MM.1S (cell line): ENCODE data around the gene CPLANE1.

Experiments
- DNase-seq: peaks from one replicate; pipeline ENCODE4 v3.0.0-alpha.2; 2015
- H2AFZ ChIP-seq: fragments of 300-600 bp; sonication (generic); 2 replicates; pipeline ENCODE4 v1.6.0; 2016; ENCODE audit warnings: antibody characterized with exemption, low read length
- H3F3A ChIP-seq: fragments of 300-600 bp; sonication (generic); 2 replicates; pipeline ENCODE4 v1.6.1; 2016; ENCODE audit warnings: mild to moderate bottlenecking, antibody characterized with exemption, low read length, moderate library complexity, mixed read lengths; ENCODE audit not compliant: insufficient read depth
- H3K27ac ChIP-seq: fragments of 300-600 bp; sonication (generic); 2 replicates; pipeline ENCODE4 v1.5.1; 2016; ENCODE audit warnings: mild to moderate bottlenecking, low read length
- H3K27me3 ChIP-seq: fragments of 300-600 bp; sonication (generic); replicated peaks from 2 replicates; pipeline ENCODE4 v1.6.0; 2016; ENCODE audit warnings: low read length; ENCODE audit not compliant: insufficient read depth
- H3K36me3 ChIP-seq: fragments of 300-600 bp; sonication (generic); replicated peaks from 2 replicates; pipeline ENCODE4 v1.6.1; 2016; ENCODE audit warnings: mild to moderate bottlenecking, low read length, mixed read lengths; ENCODE audit not compliant: insufficient read depth
- H3K4me1 ChIP-seq: fragments of 300-600 bp; sonication (generic); 2 replicates; pipeline ENCODE4 v1.6.1; 2016; ENCODE audit warnings: low read length, mixed read lengths
- H3K4me2 ChIP-seq: fragments of 300-600 bp; sonication (generic); 2 replicates; pipeline ENCODE4 v1.6.0; 2016; ENCODE audit warnings: low read depth, low read length
- H3K4me3 ChIP-seq: fragments of 300-600 bp; sonication (generic); 2 replicates; pipeline ENCODE4 v1.5.1; 2016; ENCODE audit warnings: low read length, mixed read lengths
- H3K79me2 ChIP-seq: fragments of 300-600 bp; sonication (generic); 2 replicates; pipeline ENCODE4 v1.6.1; 2016; ENCODE audit warnings: mixed run types, low read length, mixed read lengths
- H3K9ac ChIP-seq: fragments of 300-600 bp; sonication (generic); 2 replicates; pipeline ENCODE4 v1.6.1; 2016; ENCODE audit warnings: low read length, mixed read lengths
- H3K9me2 ChIP-seq: fragments of 300-600 bp; sonication (generic); replicated peaks from 2 replicates; pipeline ENCODE4 v1.6.1; 2016; ENCODE audit warnings: mild to moderate bottlenecking, low read length, mixed read lengths; ENCODE audit not compliant: insufficient read depth
- H3K9me3 ChIP-seq: fragments of 300-600 bp; sonication (generic); replicated peaks from 2 replicates; pipeline ENCODE4 v1.6.1; 2016; ENCODE audit warnings: mild to moderate bottlenecking, low read length, mixed read lengths; ENCODE audit not compliant: insufficient read depth
- H4K20me1 ChIP-seq: fragments of 300-600 bp; sonication (generic); 2 replicates; pipeline ENCODE4 v1.6.1; 2016; ENCODE audit warnings: mild to moderate bottlenecking, low read length, moderate library complexity, mixed read lengths; ENCODE audit not compliant: insufficient read depth
- CTCF ChIP-seq: fragments of 300-600 bp; sonication (generic); IDR thresholded peaks from 2 replicates; pipeline ENCODE4 v1.5.1; 2016; ENCODE audit warnings: antibody characterized with exemption, low read length, mixed read lengths
- EZH2 ChIP-seq: fragments of 300-600 bp; sonication (generic); optimal IDR thresholded peaks from 2 replicates; pipeline ENCODE3; 2017; ENCODE audit warnings: low read depth, mild to moderate bottlenecking, antibody characterized with exemption, low read length, mixed read lengths
- EZH2phosphoT487 ChIP-seq: fragments of 300-600 bp; sonication (generic); IDR thresholded peaks from 2 replicates; pipeline ENCODE4 v1.6.1; 2018; ENCODE audit warnings: antibody characterized with exemption, low read length

CPLANE1 gene

GRCh38 chr5:37198842-37199241, 50.3 kb downstream of the CPLANE1 start:
- H2AFZ ChIP-seq: no peak overlapping the region
- no peak overlapping the region for H3K9ac ChIP-seq
- no peaks in the 10 kb centered on the region for H3K9me3 ChIP-seq
- no peaks in the 10 kb centered on the region for H3K79me2 ChIP-seq
- TF ChIP-seq EZH2phosphoT487: no peak
- TF ChIP-seq CTCF: no peak
- TF ChIP-seq EZH2: no peak
- DNase-seq: no peak
- peak overlapping the region; percentile 74; the same call in 1 of the 2 replicates for H3K4me2 ChIP-seq
- no peaks in the 10 kb centered on the region for H3K36me3 ChIP-seq
- no peaks in the 10 kb centered on the region for H4K20me1 ChIP-seq
- H3K27ac ChIP-seq: no peak overlapping the region
- H3K27me3 ChIP-seq: no peaks in the 10 kb centered on the region
- no peaks in the 10 kb centered on the region for H3K9me2 ChIP-seq
- H3K4me3 ChIP-seq: no peak overlapping the region
- H3F3A ChIP-seq: peaks cover 11% of the 10 kb centered on the region
- peaks cover 14% of the 10 kb centered on the region for H3K4me1 ChIP-seq

- H3K9ac ChIP-seq: no peak overlapping the region
- H3K27ac ChIP-seq: peak overlapping the region; percentile 47; the same call in 1 of the 2 replicates
- H3K36me3 ChIP-seq: no peaks in the 10 kb centered on the region
- H3K9me3 ChIP-seq: no peaks in the 10 kb centered on the region
- H3K27me3 ChIP-seq: no peaks in the 10 kb centered on the region
- peak overlapping the region; percentile 10; the same call in 1 of the 2 replicates for H2AFZ ChIP-seq
- H3K4me3 ChIP-seq: peak overlapping the region; percentile 38
- H3F3A ChIP-seq: peaks cover 11% of the 10 kb centered on the region
- DNase-seq: peak; percentile 39
- H3K9me2 ChIP-seq: no peaks in the 10 kb centered on the region
- H4K20me1 ChIP-seq: no peaks in the 10 kb centered on the region
- no peak for TF ChIP-seq CTCF
- no peaks in the 10 kb centered on the region for H3K79me2 ChIP-seq
- H3K4me1 ChIP-seq: peaks cover 14% of the 10 kb centered on the region
- peak overlapping the region; percentile 74 for H3K4me2 ChIP-seq
Observed at GRCh38 chr5:37198061-37198460, 51.1 kb downstream of the CPLANE1 start.

- no peaks in the 10 kb centered on the region for H3K27me3 ChIP-seq
- peaks cover 11% of the 10 kb centered on the region for H3F3A ChIP-seq
- peaks cover 14% of the 10 kb centered on the region for H3K4me1 ChIP-seq
- H4K20me1 ChIP-seq: no peaks in the 10 kb centered on the region
- TF ChIP-seq EZH2phosphoT487 (no peak), EZH2 (no peak), CTCF (no peak)
- H3K9ac ChIP-seq: no peak overlapping the region
- peak overlapping the region; percentile 74 for H3K4me2 ChIP-seq
- H3K9me2 ChIP-seq: no peaks in the 10 kb centered on the region
- H3K9me3 ChIP-seq: no peaks in the 10 kb centered on the region
- H2AFZ ChIP-seq: peak overlapping the region; percentile 10; the same call in 1 of the 2 replicates
- H3K36me3 ChIP-seq: no peaks in the 10 kb centered on the region
- H3K79me2 ChIP-seq: no peaks in the 10 kb centered on the region
- peak overlapping the region; percentile 47; the same call in 1 of the 2 replicates for H3K27ac ChIP-seq
- peak; percentile 39 for DNase-seq
- H3K4me3 ChIP-seq: peak overlapping the region; percentile 38
Observed at GRCh38 chr5:37197340-37198050, 51.7 kb downstream of the CPLANE1 start.
